C4-2B (cell line): ENCODE results near the gene TOMM40L.

Experiments used
- CTCF ChIP-seq: fragments of 450-650 bp; conservative IDR thresholded peaks from 2 replicates; pipeline ENCODE4 v1.5.1; 2017; ENCODE audit warnings: mild to moderate bottlenecking
- ZFX ChIP-seq: fragments of 450-650 bp; IDR thresholded peaks from 2 replicates; pipeline ENCODE4 v1.6.1; 2017

- TF ChIP-seq CTCF (no peak), ZFX (no peak)
Measured at GRCh38 chr1:161200421-161200991, 25.4 kb upstream of the TOMM40L start.
